Right lung (tissue), 5 donors: ENCODE measurements around the gene GSTK1. TPM values are rescaled to one million over a fixed set of nuclear protein-coding genes. Genes with fewer than 3 reads are reported as not detected.
A peak's percentile ranks its signal among the peaks of the same experiment; 100 is the strongest.
"Not testable (repeated sequence)": the region's sequence is repeated elsewhere in the genome, so short reads cannot be mapped to it uniquely, and the experiment has no call there.

Source experiments
- DNase-seq, 2 donors: peaks; one replicate each; pipeline ENCODE4 v3.0.0-alpha.2; 2013
- polyA plus RNA-seq, 5 donors: library from polyadenylated mRNA; unstranded; fragments of 120-200 nt; gene quantifications; one replicate each; pipeline versions ENCODE4 v1.2.1 to v1.2.3, GENCODE V29; 2013; ENCODE audit warnings: inconsistent platforms in 1 of 5, low replicate concordance in 1 of 5; ENCODE audit not compliant: insufficient read length in 5 of 5, insufficient read depth in 1 of 5

GSTK1 gene
- polyA plus RNA-seq, 5 donors, result 105 to 130 (median 124) TPM

DNA sequence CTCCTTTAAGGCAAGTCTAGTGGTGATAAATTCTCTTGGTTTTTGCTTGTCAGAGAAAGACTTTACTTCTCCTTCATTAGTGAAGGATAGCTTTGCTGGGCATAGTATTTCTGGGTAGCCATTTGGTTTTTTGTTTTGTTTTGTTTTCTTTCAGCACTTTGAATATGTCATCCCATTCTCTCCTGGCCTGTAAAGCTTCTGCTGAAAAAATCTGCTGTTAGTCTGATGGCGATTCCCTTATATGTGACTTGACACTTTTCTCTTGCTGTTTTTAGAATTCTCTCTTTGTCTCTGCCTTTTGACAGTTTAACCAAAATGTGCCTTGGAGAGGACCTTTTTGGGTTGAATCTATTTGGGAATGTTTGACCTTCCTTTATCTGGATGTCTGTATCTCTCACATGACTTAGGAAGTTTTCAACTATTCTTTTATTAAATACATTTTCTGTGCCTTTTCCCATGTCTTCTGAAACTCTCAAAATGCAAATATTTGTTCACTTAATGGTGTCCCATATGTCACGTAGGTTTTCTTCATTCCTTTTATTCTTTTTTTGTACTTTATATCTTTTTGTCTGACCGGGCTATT, 26.7 kb upstream of the GSTK1 start:
- DNase-seq, result no peak

DNA sequence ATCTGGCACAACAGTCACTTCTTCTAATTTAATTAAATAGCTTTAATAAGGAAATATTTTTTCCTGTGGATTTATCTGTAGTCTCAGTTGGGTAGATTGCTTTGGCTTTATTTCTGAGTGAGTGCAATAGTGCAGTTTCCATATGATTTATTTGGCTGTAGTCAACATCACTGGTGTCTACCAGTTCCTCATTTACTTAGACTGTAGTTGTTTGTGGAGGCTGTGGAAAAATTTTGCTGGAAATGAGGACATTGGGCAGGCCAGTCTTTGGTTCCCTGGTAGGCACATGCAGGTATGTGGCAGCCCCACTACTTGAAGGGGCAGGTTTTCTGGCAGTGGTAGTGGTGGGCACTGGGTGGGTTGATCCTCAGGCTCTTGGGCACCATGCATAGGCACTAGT, 25.9 kb upstream of the GSTK1 start:
- no peak for DNase-seq

DNA sequence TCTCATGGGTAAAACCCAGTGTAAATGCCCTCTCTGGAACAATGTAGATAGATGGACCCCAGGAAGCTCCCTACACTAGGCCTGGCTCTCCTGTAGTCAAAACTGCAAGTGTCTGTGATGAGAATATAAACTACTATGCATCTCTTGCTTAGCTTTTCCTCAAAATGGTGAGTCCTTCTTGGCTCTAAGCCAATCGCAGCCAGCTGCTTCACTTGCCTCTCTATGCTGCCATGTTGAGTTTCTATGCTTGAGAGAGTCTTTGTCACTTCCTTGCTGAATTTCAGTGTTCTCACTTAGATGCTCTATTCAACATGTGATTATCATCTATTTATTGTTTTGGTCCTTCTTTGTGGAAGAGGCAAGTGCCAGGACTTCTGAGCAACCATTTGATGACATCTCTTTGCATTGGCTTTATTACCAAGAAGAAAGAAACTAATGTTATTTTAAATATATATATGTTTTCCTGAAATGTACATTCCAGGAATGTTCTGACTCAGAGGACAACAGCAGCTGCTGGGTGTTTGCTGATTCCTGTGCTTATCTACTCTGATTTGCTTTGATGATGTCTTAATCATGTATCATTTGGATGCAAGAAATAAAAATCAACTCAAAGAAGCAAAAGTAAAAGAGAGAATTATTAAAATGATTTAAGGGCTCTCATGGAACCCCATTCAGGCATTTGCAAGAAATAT, 24.8 kb upstream of the GSTK1 start:
- DNase-seq, result no peak

DNA sequence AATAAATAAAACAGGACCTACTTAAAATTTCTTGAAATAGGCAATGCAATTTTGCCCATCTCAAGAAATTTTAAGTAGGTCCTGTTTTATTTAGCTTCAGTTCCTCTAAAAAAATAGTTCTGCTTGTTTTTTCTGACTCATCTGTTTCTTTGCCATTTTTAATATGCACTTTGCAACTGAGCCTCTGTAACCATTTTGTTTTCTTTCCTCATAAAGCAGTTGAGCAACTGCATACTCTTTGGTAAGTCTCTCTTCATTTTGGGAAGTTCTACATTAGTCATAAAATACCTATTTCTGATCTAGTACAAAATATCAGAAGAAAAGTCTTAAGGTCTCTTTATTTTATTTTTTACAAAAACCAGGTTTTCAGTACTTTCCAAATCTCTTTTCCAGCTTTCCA, 23.4 kb upstream of the GSTK1 start:
- DNase-seq, result no peak

DNA sequence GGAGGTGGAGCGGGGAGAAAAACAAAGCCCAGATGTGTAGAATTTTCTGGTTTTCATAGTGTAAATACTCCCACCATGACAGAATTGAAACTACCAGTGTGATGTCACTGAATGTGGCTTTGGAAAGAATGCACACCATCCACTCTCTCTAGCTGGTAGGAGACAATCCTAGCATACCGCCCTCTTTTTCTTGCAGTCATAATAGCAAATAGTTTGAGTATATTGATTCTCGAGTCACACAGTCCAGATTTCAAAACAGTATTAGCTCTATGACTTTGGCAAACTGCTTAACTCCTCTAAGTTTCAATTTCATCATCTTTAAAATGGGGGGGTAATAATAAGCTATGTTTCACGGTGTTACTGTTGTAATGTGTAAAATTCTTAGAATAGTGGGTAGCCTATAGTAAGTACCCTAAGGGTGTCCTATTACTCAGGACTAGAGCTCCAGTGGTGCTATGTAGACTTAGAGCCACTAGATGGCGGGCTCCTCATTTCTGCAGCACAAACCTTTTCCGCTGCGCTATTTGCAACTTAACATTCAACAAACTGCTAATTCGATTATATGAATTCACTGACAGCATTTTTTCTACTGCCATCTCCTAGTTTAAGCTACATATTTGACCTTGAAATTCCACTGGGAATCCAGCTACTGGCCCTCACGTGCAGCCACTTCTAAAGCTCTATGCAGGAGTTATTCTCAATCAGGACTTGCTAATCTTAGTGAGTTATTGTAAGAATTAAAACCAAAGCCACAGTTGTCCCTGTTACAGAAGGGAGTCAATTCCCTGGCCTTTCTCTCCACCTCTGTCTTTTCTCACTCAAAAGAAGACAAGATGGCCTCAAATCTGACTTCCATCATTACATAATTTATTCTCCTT, 22.7 kb upstream of the GSTK1 start:
- peak; percentile 55 to 77 for DNase-seq

DNA sequence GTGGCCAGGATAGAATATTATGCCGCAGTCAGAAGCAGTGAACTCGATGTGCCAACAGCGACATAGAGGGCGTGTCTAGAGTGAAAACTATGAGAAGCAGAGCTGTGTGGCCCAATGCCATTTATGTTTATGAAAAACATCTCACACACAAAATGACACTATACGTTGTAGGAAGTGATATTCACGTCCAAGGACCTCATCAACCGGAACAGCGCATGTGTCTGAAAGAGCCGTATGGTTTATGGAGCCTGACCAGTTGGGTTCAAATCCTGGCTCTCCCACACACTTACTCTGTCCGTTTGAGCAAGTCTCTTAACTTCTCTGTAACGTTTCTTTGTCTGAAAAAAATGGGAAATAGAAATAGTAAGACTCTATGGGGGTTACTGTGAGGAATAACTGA, 20.9 kb upstream of the GSTK1 start:
- DNase-seq, result no peak

DNA sequence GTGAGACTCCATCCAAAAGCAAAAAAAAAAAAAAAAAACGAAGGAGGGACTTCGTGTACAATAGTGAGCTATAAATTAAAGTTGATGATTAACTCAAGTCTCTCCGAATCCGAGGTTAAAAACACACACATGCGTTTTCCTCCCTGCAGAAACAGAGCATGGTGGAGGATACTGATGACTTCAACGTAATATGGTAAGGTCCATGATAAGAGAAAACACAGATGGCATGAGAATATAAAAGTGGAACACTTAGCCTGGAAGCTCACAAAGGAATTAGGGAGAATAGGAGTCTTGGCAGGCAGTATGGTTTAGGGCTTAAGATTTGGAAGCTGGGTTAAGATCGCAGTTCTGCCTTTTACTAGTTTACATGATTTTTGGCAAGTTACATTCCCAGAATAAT, 20.1 kb upstream of the GSTK1 start:
- no peak for DNase-seq

DNA sequence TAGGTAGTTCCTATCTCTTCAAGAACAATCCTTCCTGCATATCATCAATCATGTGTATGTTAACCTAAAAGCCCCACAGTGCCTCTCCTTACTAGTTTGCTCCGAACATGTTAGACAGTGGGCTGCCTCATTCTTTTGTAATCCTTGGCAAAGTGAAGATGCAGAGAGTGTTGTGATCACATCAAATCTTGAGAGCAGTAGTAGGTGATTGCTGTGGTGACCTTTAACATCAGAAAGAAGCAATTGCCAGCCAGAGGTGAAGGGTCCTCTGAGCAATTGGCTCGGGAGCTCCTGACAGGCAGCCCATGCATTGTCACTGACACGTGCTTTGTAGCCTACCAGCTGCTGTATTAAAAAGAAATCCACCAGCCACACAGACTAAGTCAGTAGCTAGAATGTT, 19.6 kb upstream of the GSTK1 start:
- peak in 1 of 2 donors; percentile 11 for DNase-seq

DNA sequence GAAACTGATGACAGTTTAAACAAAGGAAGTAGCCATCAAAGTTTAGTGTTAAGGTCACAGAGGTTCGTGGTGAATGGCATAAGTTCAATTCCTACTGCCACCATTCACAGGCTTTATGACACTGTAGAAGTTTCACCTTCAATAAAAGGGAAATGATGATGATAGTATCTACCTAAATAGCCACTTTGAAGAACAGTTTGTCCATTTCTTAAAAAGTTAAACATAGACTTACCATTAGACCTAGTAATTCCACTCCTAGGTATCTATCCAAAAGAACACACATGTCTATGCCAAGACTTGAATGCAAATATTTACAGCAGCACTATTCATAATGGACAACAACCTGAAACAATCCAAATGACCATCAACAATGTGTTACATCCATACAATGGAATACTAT, 18.9 kb upstream of the GSTK1 start:
- no peak for DNase-seq

DNA sequence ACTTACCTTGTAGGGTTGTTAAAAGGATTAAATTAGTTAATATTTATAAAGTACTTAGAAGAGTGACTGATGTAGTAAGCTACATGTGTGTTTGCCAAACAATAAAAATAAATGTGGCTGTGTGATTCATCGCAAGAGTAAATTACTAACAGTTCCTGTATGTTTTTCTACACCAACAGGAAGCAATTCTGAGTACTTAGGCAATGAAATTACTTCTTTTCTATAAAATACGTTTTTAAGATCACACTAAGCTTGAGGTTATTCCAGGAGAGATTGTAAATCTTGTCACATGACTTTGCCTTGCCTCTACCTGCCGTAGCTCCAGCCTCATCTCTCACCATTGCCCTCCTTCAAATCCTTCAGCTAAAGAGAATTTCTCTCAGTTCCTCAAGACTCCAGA, 18.1 kb upstream of the GSTK1 start:
- no peak for DNase-seq

DNA sequence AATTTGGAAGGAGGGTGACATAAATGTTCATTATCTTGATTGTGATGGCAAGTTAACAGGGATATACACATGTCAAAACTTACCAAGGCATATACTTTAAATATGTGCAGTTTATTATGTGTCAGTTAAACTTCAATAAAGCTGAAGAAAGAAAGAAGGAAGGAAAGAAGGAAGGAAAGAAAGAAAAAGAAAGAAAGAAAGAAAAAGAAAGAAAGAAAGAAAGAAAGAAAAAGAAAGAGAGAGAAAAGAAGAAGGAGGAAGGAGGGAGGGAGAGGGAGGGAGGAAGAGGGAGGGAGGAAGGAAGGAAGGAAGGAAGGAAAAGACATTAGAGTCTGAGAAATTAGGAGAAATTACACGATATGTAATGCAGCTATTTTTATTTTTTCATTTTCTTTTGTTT, 15.9 kb upstream of the GSTK1 start:
- DNase-seq, result no peak

DNA sequence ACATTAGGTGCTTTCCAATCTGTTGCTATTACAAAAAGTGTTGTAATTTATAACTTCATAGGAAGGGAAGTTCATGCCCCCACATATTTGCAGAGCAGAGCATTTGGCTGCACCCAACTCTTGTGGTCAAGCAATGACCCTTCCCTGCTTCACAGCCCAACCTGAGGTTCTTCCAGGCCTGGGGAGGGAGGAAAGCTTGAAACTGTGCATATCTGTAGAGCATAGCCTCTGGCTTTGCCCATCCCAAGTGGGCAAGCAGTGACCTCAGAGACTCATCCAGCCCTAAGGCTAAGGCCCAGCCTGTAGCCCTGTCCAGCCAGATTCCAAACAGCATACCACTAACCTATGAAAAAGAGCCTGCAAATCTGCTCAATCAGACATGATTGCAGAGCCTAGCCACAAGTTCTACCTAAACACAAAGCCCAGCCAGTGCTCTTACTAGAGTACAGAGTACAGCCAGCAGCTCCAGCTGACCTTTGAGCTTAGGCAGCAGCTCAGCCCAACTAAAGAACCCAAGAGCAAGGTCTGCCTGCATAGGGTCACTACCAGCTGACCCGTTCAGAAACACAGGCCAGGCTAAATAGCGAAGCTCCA, 14.4 kb upstream of the GSTK1 start:
- no peak for DNase-seq

DNA sequence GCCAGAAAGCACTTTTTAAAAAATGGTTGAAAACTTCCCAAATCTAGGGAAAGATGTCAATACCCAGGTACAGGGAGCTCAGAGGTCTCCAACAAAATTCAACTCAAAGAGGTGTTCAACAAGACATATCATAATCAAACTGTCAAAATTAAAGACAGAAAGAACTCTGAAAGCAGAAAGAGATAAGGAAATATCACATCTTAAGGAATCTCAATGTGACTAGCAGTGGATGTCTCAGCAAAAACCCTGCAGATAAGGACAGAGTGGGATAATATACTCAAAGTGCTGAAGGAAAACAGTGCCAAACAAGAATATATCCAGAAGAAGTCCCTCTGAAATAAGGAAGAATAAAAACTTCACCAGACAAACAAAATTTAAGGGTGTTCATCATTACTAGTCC, 13.0 kb upstream of the GSTK1 start:
- DNase-seq, result no peak

DNA sequence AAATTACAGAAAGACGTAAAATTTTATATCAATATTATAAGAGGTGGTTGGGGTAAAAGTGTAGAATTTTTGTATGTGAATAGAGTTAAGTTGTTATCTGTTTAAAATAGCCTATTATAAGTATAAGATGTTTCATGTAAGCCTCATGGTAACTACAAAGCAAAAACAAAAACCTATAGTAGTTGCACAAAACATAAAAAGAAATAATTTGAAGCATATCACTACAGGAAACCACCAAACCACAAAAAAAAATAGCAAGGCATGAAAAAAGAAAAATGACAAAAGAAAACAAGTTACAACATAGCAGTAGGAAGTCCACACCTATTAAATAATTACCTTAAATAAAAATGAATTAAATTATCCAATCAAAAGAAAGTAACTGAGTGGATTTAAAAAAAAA, 12.4 kb upstream of the GSTK1 start:
- DNase-seq, result no peak

DNA sequence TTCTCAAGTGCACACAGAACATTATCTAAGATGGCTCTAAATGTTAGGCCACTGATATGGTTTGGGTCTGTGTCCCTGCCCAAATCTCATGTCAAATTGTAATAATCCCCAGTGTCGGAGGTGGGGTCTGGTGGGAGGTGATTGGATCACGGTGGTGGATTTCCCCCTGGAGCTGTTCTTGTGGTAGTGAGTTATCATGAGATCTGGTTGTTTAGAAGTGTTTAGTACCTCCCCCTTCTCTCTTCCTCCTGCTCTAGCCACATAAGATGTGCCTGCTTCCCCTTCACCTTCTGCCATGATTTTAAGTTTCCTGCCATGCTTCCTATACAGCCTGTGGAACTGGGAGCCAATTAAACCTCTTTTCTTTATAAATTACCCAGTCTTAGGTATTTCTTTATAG, 11.2 kb upstream of the GSTK1 start:
- DNase-seq, result no peak

DNA sequence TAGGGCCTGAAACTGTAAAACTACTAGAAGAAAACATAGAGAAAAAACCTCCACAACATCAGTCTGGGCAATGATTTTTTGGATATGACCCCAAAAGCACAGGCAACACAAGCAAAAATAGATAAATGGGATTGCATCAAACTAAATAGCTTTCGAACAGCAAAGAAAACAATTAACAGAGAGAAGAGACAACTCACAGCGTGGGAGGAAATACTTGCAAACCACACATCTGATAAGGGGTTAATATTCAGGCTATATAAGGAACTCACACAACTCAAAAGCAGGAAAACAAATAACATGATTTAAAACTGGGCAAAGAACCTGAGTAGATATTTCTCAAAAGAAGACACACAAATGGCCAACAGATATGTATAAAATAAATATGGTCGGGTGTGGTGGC, 7.7 kb upstream of the GSTK1 start:
- DNase-seq, result no peak

DNA sequence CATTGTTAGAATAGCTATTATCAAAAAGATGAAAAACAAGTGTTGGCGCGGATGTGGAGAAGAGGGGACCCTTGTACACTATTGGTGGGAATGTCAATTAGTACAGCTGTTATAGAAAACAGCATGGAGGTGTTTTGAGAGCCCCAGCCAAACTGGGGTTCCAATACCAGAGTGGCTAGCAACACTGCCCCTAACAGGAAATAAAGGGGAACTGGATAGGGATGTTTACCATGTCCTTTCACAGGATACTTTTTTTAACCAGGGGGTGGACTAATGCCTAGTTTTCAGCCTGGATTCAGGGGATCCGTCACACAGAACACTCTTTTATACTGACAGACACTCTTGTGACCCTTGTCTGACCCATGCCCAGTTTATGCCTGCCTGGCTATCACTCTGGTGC, 6.9 kb upstream of the GSTK1 start:
- DNase-seq, result no peak

DNA sequence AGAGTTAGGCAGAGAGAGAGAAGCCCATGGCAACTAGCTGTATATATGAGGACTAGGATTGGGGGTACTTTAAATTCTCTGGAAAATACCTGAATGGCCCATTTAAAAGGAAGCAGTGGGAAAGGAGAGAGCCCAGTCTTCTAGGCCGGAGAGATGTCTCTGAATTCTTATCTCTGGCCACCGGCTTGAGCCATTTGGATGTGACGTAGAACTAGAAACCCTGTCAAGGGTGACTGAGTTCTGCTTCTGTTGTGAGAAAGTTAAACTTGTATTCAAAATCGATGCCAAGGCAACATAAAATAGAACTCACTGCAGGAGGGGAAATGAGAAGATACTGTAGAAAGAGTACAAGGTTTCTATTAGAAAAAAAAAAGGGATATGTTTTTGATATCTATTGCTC, 6.3 kb upstream of the GSTK1 start:
- DNase-seq, result no peak

DNA sequence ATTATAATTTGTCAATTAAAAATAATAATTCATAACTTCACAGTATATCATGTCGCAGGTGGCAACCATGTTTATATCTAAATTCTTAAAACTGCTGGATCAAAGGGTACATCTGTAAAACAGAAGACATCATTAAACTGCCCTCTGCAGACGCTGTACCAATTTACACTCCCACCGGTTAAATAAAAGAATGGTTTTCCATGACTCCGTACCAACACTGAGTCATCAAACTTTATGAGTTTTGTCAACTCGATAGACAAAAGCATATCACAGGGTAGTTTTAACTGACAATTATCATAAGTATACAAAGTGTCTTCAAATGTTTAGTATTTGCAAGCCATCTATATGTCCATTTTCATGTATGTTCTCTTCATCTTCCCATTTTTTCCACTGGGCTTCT, 5.7 kb upstream of the GSTK1 start:
- no peak for DNase-seq

DNA sequence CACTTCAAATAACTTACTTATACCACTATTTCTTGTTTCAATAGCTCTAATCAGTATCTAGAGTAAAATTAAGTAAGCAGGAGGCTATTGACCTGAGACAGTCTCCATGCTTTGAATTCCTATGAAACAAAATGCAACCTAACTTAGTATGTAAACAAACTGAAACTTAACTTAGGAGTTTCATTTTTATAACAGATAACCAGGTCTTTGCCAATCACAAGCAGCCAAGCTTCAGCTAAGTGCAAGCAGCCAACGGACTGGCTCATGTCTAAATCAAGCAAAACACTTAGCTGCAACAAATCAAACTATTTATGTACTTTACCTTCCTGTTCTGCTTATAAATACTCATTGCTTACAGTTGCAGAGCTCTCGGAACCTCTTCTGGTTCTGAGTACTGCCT, 4.4 kb upstream of the GSTK1 start:
- no peak for DNase-seq

DNA sequence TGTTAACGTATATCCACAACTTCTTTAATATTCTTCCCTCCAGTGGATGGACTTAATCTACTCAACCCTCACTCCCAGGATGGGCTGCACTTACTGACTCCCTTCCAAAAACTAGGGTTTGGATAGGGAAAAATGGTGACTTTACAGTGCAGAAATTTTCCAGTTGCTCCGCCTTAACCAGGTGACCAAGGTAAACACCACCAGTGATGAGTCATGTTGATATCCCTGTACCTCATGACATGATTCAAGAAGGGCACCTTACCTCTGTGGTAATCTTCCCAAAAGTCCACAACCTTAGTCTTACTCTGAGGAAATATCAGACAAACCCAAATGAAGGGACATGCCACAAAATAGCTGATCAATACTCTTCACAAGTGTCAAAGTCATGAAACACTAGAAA, 3.5 kb upstream of the GSTK1 start:
- DNase-seq, result no peak

DNA sequence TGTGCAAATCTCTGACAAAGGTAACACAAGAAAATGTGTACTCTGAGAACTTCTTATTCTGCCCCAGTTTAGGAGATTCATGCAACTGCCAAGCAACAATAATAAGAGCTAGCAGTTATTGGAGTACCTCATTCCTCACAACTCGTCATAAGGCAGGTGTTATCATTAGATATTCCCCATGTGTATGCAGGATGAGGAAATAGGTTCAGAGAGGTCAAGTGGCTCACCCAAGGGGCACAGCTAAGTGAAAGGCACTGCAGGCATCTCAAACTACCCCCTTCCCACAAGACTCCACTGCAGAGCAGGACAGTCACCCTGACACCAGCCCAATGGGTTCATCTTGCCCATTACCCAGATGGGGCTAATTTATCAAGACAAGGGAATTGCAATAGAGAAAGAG, 1.3 kb upstream of the GSTK1 start:
- DNase-seq, result no peak

DNA sequence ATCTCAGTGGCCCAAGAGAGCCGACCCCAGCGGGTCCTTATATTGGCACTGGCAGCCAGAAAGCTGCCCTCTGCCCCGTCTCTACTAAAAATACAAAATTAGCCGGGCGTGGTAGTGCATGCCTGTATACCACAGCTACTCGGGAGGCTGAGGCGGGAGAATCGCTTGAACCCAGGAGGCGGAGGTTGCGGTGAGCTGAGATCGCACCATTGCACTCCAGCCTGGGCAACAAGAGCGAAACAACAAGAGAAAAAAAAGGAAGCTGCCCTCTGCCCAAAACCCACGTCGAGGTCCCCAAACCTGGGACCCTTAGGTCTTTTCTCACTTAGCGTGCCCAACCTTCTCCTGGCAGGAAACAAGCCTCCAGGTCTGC, 941 bp downstream of the GSTK1 start:
- DNase-seq, result not testable (repeated sequence)
